Natural killer cell (primary cell): ENCODE results near the gene GAL3ST3. TPM values are rescaled to one million over a fixed set of nuclear protein-coding genes. Genes with fewer than 3 reads are reported as not detected.
A peak's percentile ranks its signal among the peaks of the same experiment; 100 is the strongest.

Source experiments
- ATAC-seq, 3 donors: fragments of 150-1000 bp in 2 of 3; fragments of 200-7000 bp in 1 of 3; cut with Tn5 transposase; 1 replicate in 1 of 3; 2 replicates in 2 of 3; pipeline ENCODE4 v1.10.0; 2021; ENCODE audit warnings: mild to moderate bottlenecking in 2 of 3, moderate library complexity in 2 of 3
- DNase-seq, 2 donors: peaks; one replicate each; pipeline versions ENCODE4 v3.0.0 to v3.0.0-alpha.2; 2013 to 2021; ENCODE audit warnings: mixed read lengths in 1 of 2
- H3K27ac ChIP-seq: one replicate; pipeline ENCODE4 v1.5.1; 2013; ENCODE audit warnings: mild to moderate bottlenecking, low read length
- H3K27me3 ChIP-seq: one replicate; pipeline ENCODE4 v1.6.1; 2013; ENCODE audit warnings: low read length; ENCODE audit not compliant: control insufficient read depth, insufficient read depth
- H3K36me3 ChIP-seq: one replicate; pipeline ENCODE4 v1.6.1; 2013; ENCODE audit warnings: low read length; ENCODE audit not compliant: control insufficient read depth, insufficient read depth
- H3K4me1 ChIP-seq: one replicate; pipeline ENCODE4 v1.6.1; 2013; ENCODE audit warnings: low read length; ENCODE audit not compliant: control insufficient read depth, insufficient read depth
- H3K4me3 ChIP-seq: one replicate; pipeline ENCODE4 v1.5.1; 2013; ENCODE audit warnings: low read length
- H3K9me3 ChIP-seq: one replicate; pipeline ENCODE4 v1.6.1; 2013; ENCODE audit warnings: low read length; ENCODE audit not compliant: control insufficient read depth, insufficient read depth
- H3K27ac Mint-ChIP-seq, 2 donors: one replicate each; pipeline ENCODE4 v1.8.0; 2022; ENCODE audit warnings: mild to moderate bottlenecking in 2 of 2, mixed read lengths in 2 of 2, moderate library complexity in 1 of 2
- H3K27me3 Mint-ChIP-seq, 2 donors: one replicate each; pipeline ENCODE4 v1.8.0; 2022; ENCODE audit warnings: low read depth in 2 of 2, mixed read lengths in 2 of 2
- H3K36me3 Mint-ChIP-seq: one replicate; pipeline ENCODE4 v1.8.0; 2022; ENCODE audit warnings: mixed read lengths
- H3K4me1 Mint-ChIP-seq, 2 donors: one replicate each; pipeline ENCODE4 v1.8.0; 2022; ENCODE audit warnings: mixed read lengths in 2 of 2
- H3K4me3 Mint-ChIP-seq: one replicate; pipeline ENCODE4 v1.8.0; 2022; ENCODE audit warnings: mild to moderate bottlenecking, moderate library complexity, mixed read lengths
- H3K9me3 Mint-ChIP-seq, 2 donors: one replicate each; pipeline ENCODE4 v1.8.0; 2022; ENCODE audit warnings: mixed read lengths in 2 of 2
- CTCF ChIP-seq: fragments of 200-600 bp; IDR thresholded peaks from one replicate; pipeline ENCODE4 v1.8.0; 2022; ENCODE audit warnings: antibody characterized with exemption
- WGBS: methylation state at CpG from one replicate; pipeline ENCODE4 v1.1.7; 2013; ENCODE audit warnings: missing lambda C conversion rate; ENCODE audit not compliant: insufficient coverage; 5-methylcytosine and 5-hydroxymethylcytosine counted together
- intact Hi-C: fragments of 100-400 bp; cut with micrococcal nuclease; formaldehyde crosslinking; loops from one replicate; pipeline ENCODE4 v1.14.2; 2022
- total RNA-seq, 4 donors: library from RNA; stranded (reverse); fragments of 120-200 nt in 1 of 4; gene quantifications; one replicate each; pipeline versions ENCODE4 v1.2.3 to v1.2.4, GENCODE V29; 2013 to 2022

GAL3ST3 gene
- total RNA-seq, 3 donors from 2014 or later (not counting 1 experiment from before 2014, with no cell fraction given): not detected

GRCh38 chr11:66016793-66017177, 32.2 kb downstream of the GAL3ST3 start:
- Histone ChIP-seq H3K36me3 (no peaks in the 10 kb centered on the region), H3K4me1 (peaks cover 25% of the 10 kb centered on the region), H3K27ac (no peak overlapping the region), H3K27me3 (peaks cover 9% of the 10 kb centered on the region), H3K4me3 (no peak overlapping the region), H3K9me3 (no peaks in the 10 kb centered on the region)
- DNase-seq (no peak), ATAC-seq (no peak)
- no peak for TF ChIP-seq CTCF
- H3K4me1 Mint-ChIP-seq: peaks cover 20 to 26% of the 10 kb centered on the region in 2 donors
- H3K27me3 Mint-ChIP-seq: no peaks in the 10 kb centered on the region
- intact Hi-C loops: no loop called here
- 91% methylated on average over 10 of the region's 10 CpGs for WGBS
- no peak overlapping the region for H3K4me3 Mint-ChIP-seq
- H3K36me3 Mint-ChIP-seq: no peaks in the 10 kb centered on the region
- H3K9me3 Mint-ChIP-seq: no peaks in the 10 kb centered on the region
- H3K27ac Mint-ChIP-seq: peak overlapping the region in 1 of 2 donors; percentile 70

GRCh38 chr11:66015936-66016792, 32.8 kb downstream of the GAL3ST3 start:
- H3K27me3 Mint-ChIP-seq: no peaks in the 10 kb centered on the region
- H3K27ac ChIP-seq: no peak overlapping the region
- intact Hi-C loops: no loop called here
- H3K4me3 ChIP-seq: no peak overlapping the region
- H3K27ac Mint-ChIP-seq: peak overlapping the region in 1 of 2 donors; percentile 70
- peaks cover 18% of the 10 kb centered on the region for H3K4me1 ChIP-seq
- H3K4me3 Mint-ChIP-seq: no peak overlapping the region
- no peaks in the 10 kb centered on the region for H3K36me3 ChIP-seq
- no peaks in the 10 kb centered on the region for H3K36me3 Mint-ChIP-seq
- DNase-seq (no peak), ATAC-seq (no peak)
- peaks cover 13 to 20% of the 10 kb centered on the region in 2 donors for H3K4me1 Mint-ChIP-seq
- 92% methylated on average over 18 of the region's 18 CpGs for WGBS
- H3K27me3 ChIP-seq: peaks cover 15% of the 10 kb centered on the region
- TF ChIP-seq CTCF: no peak
- no peaks in the 10 kb centered on the region for H3K9me3 Mint-ChIP-seq
- no peaks in the 10 kb centered on the region for H3K9me3 ChIP-seq

- Histone ChIP-seq H3K27ac (no peak overlapping the region), H3K27me3 (peaks cover 18% of the 10 kb centered on the region), H3K4me3 (no peak overlapping the region), H3K4me1 (peaks cover 12% of the 10 kb centered on the region), H3K9me3 (no peaks in the 10 kb centered on the region), H3K36me3 (no peaks in the 10 kb centered on the region)
- intact Hi-C loops: no loop called here
- Mint-ChIP-seq H3K4me3 (no peak overlapping the region), H3K27me3 (peaks cover under 1 to 2% of the 10 kb centered on the region in 2 donors), H3K27ac (no peak overlapping the region), H3K9me3 (no peaks in the 10 kb centered on the region), H3K4me1 (peaks cover 7 to 13% of the 10 kb centered on the region in 2 donors), H3K36me3 (no peaks in the 10 kb centered on the region)
- no peak for ATAC-seq
- 97% methylated on average over 7 of the region's 7 CpGs for WGBS
- no peak for DNase-seq
- no peak for TF ChIP-seq CTCF
Measured at GRCh38 chr11:66015454-66015881, 33.5 kb downstream of the GAL3ST3 start.
